Measurements from ENCODE around the gene DMXL2.

The DMXL2 gene

GRCh38 chr15:51499379-51499976 is 123.1 kb downstream of the DMXL2 start:
- ChIA-PET POLR2A (no interaction called here), CTCF (interaction anchor here (1.1 kb wide), 1 partner anchor 8 kb away, joined by 5 read pairs; no protein-coding TSS in a partner anchor)
- DNase-seq (ENCODE audit: extremely low spot score), result peak; percentile 26
- TF ChIP-seq SP1 (IDR thresholded peaks at IDR 0.05) (no peak), FOXK2 (IDR thresholded peaks at IDR 0.05) (no peak)

DNA sequence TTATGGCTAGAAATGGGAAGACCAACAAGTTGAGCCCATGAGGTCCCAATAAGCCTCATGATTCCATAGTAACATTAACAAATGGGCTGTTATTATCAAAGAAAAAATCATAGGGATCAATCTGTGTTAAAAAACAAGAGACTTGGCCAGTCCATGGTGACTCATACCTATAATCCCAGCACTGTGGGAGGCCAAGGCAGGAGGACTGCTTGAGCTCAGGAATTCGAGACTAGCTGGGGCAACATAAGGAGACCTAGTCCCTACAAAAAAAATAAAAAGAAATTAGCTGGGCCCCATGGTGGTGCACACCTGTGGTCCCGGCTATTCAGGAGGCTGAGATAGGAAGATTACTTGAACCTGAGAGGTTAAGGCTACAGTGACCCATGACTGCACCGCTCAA is 124.8 kb downstream of the DMXL2 start:
- ChIA-PET POLR2A (no interaction called here), CTCF (no interaction called here)
- DNase-seq (ENCODE audit: extremely low spot score), result no peak
- TF ChIP-seq CTBP1 (IDR thresholded peaks at IDR 0.05; ENCODE audit: borderline replicate concordance), result no peak
- no peak for TF ChIP-seq ELF4 (IDR thresholded peaks at IDR 0.05)
- TF ChIP-seq SP1 (IDR thresholded peaks at IDR 0.05), result no peak
- no peak for TF ChIP-seq LEF1 (IDR thresholded peaks at IDR 0.05; ENCODE audit: borderline replicate concordance)
- TF ChIP-seq ZNF384 (IDR thresholded peaks at IDR 0.05), result no peak
- TF ChIP-seq NFRKB (IDR thresholded peaks at IDR 0.05), result no peak
- no peak for TF ChIP-seq FOXK2 (IDR thresholded peaks at IDR 0.05)
- TF ChIP-seq L3MBTL2 (conservative IDR thresholded peaks at IDR 0.05), result no peak
- TF ChIP-seq FOXM1 (IDR thresholded peaks at IDR 0.05; ENCODE audit: borderline replicate concordance), result no peak
- no peak for TF ChIP-seq FOXA1 (IDR thresholded peaks at IDR 0.05)
- no peak for TF ChIP-seq ARNT (IDR thresholded peaks at IDR 0.05)
- TF ChIP-seq HDGF (IDR thresholded peaks at IDR 0.05; ENCODE audit: borderline replicate concordance), result no peak
- TF ChIP-seq SUZ12 (IDR thresholded peaks at IDR 0.05), result no peak

GRCh38 chr15:51496246-51496645 is 126.3 kb downstream of the DMXL2 start:
- DNase-seq (ENCODE audit: extremely low spot score), result no peak
- ChIA-PET POLR2A (no interaction called here), CTCF (no interaction called here)
- TF ChIP-seq ELF4 (IDR thresholded peaks at IDR 0.05) (no peak), ARNT (IDR thresholded peaks at IDR 0.05) (no peak), TARDBP (IDR thresholded peaks at IDR 0.05) (no peak), L3MBTL2 (conservative IDR thresholded peaks at IDR 0.05) (no peak), SP1 (IDR thresholded peaks at IDR 0.05) (no peak), FOXA1 (IDR thresholded peaks at IDR 0.05) (no peak), PKNOX1 (IDR thresholded peaks at IDR 0.05) (no peak), NFRKB (IDR thresholded peaks at IDR 0.05) (no peak), FOXM1 (IDR thresholded peaks at IDR 0.05; ENCODE audit: borderline replicate concordance) (no peak), FOXK2 (IDR thresholded peaks at IDR 0.05) (no peak), HDGF (IDR thresholded peaks at IDR 0.05; ENCODE audit: borderline replicate concordance) (no peak), CTBP1 (IDR thresholded peaks at IDR 0.05; ENCODE audit: borderline replicate concordance) (no peak), SUZ12 (IDR thresholded peaks at IDR 0.05) (no peak), LEF1 (IDR thresholded peaks at IDR 0.05; ENCODE audit: borderline replicate concordance) (no peak), ZNF384 (IDR thresholded peaks at IDR 0.05) (no peak), BHLHE40 (IDR thresholded peaks at IDR 0.05; ENCODE audit: borderline replicate concordance) (no peak)

- ChIA-PET POLR2A (interaction anchor here (1.2 kb wide), 1 partner anchor 128 kb away, joined by 3 read pairs; the partner anchor contains the start of gene DMXL2), CTCF (no interaction called here)
- DNase-seq (ENCODE audit: extremely low spot score), result no peak
- no peak for TF ChIP-seq FOXA1 (IDR thresholded peaks at IDR 0.05)
- no peak for TF ChIP-seq CTBP1 (IDR thresholded peaks at IDR 0.05; ENCODE audit: borderline replicate concordance)
- no peak for TF ChIP-seq HDGF (IDR thresholded peaks at IDR 0.05; ENCODE audit: borderline replicate concordance)
- no peak for TF ChIP-seq NFRKB (IDR thresholded peaks at IDR 0.05)
- no peak for TF ChIP-seq FOXM1 (IDR thresholded peaks at IDR 0.05; ENCODE audit: borderline replicate concordance)
- no peak for TF ChIP-seq SP1 (IDR thresholded peaks at IDR 0.05)
Measured at GRCh38 chr15:51494411-51495314, 127.9 kb downstream of the DMXL2 start.

GRCh38 chr15:51493892-51494291 is 128.7 kb downstream of the DMXL2 start:
- CTCF ChIA-PET, result no interaction called here
- POLR2A ChIA-PET, result no interaction called here
- TF ChIP-seq PKNOX1 (IDR thresholded peaks at IDR 0.05) (no peak), ZNF384 (IDR thresholded peaks at IDR 0.05) (no peak), ELF4 (IDR thresholded peaks at IDR 0.05) (no peak), CTBP1 (IDR thresholded peaks at IDR 0.05; ENCODE audit: borderline replicate concordance) (no peak), LEF1 (IDR thresholded peaks at IDR 0.05; ENCODE audit: borderline replicate concordance) (no peak), FOXA1 (IDR thresholded peaks at IDR 0.05) (no peak), SP1 (IDR thresholded peaks at IDR 0.05) (no peak), TARDBP (IDR thresholded peaks at IDR 0.05) (no peak), ARNT (IDR thresholded peaks at IDR 0.05) (no peak), NFRKB (IDR thresholded peaks at IDR 0.05) (no peak), FOXM1 (IDR thresholded peaks at IDR 0.05; ENCODE audit: borderline replicate concordance) (no peak), SUZ12 (IDR thresholded peaks at IDR 0.05) (no peak)
- DNase-seq (ENCODE audit: extremely low spot score), result no peak

DNA sequence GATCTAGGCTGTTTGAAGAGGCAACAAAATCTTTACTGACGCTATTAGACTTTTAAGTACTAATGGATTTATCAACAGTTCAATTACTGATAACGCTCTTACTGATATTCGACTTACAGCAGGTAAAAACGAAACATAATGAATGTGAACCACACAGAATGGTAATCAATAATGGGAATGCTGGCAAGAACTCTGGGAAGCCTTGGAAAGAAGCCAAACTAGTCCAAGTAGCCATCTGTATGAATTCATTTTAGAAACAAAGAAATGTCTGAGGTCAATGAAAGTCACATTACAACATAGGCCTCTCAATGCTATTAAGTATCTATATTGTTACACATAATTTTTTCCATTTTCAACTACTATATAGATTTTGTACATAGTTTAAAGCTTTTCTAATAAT is 130.0 kb downstream of the DMXL2 start:
- POLR2A ChIA-PET, result no interaction called here

More for the DNA sequence above, 130.0 kb downstream of the DMXL2 start:
- no peak for DNase-seq (ENCODE audit: extremely low spot score)
- CTCF ChIA-PET, result no interaction called here
- TF ChIP-seq L3MBTL2 (conservative IDR thresholded peaks at IDR 0.05), result no peak
- no peak for TF ChIP-seq FOXA1 (IDR thresholded peaks at IDR 0.05)
- no peak for TF ChIP-seq SUZ12 (IDR thresholded peaks at IDR 0.05)
- TF ChIP-seq LEF1 (IDR thresholded peaks at IDR 0.05; ENCODE audit: borderline replicate concordance), result no peak
- no peak for TF ChIP-seq SP1 (IDR thresholded peaks at IDR 0.05)
- TF ChIP-seq ZNF384 (IDR thresholded peaks at IDR 0.05), result no peak
- no peak for TF ChIP-seq FOXM1 (IDR thresholded peaks at IDR 0.05; ENCODE audit: borderline replicate concordance)

All from HEK293T (cell line).